K562 (cell line): Measurements from ENCODE around the gene OGFR.

Experiments used
- CCNT2 ChIP-seq: IDR thresholded peaks from 2 replicates; pipeline ENCODE4 v1.6.1; 2011; ENCODE audit warnings: borderline replicate concordance, low read depth, mild to moderate bottlenecking, moderate library complexity, mixed read lengths, low read length; ENCODE audit not compliant: insufficient read length; ENCODE audit errors: extremely low read depth
- CREB1 ChIP-seq, 2 experiments: sonication (generic) in 1 of 2; formaldehyde crosslinking in 1 of 2; IDR thresholded peaks; 2 replicates each; pipeline versions ENCODE4 v1.6.1 to v1.8.0; 2012 to 2022; ENCODE audit warnings: inconsistent platforms in 1 of 2, mild to moderate bottlenecking in 1 of 2, missing genetic modification reagents in 1 of 2, moderate library complexity in 1 of 2
- EHMT2 ChIP-seq: fragments of 450-650 bp; IDR thresholded peaks from 2 replicates; pipeline ENCODE4 v1.6.1; 2018; ENCODE audit warnings: antibody characterized with exemption
- KAT7 ChIP-seq: sonication (generic); formaldehyde crosslinking; IDR thresholded peaks from 2 replicates; pipeline ENCODE4 v1.8.0; 2022; ENCODE audit warnings: missing genetic modification reagents, mild to moderate bottlenecking, borderline replicate concordance
- ZNF3 ChIP-seq: fragments of 250-450 bp; sonication (Bioruptor Pico); IDR thresholded peaks from 2 replicates; pipeline ENCODE4 v1.5.0; 2021; ENCODE audit warnings: mild to moderate bottlenecking, moderate library complexity
- ZNF311 ChIP-seq: fragments of 250-450 bp; sonication (Bioruptor Pico); IDR thresholded peaks from 2 replicates; pipeline ENCODE4 v1.4.0; 2020; ENCODE audit warnings: mild to moderate bottlenecking, moderate library complexity
- ZNF384 ChIP-seq: IDR thresholded peaks from 2 replicates; pipeline ENCODE4 v1.6.1; 2012; ENCODE audit warnings: low read depth, low read length, improper control_type of control experiment
- TF ChIP-seq, protein P1 (sequence below): sonication (generic); formaldehyde crosslinking; IDR thresholded peaks from 2 replicates; pipeline ENCODE4 v1.8.1; 2023; ENCODE audit warnings: mild to moderate bottlenecking, missing genetic modification reagents, moderate library complexity
- TF ChIP-seq, protein P2 (sequence below): sonication (generic); formaldehyde crosslinking; IDR thresholded peaks from 2 replicates; pipeline ENCODE4 v1.8.1; 2022; ENCODE audit warnings: missing genetic modification reagents
- TF ChIP-seq, protein P3 (sequence below): sonication (generic); formaldehyde crosslinking; IDR thresholded peaks from 2 replicates; pipeline ENCODE4 v1.8.1; 2023; ENCODE audit warnings: mild to moderate bottlenecking, missing genetic modification reagents
- TF ChIP-seq, protein P4 (sequence below), 2 experiments: fragments of 450-650 bp; formaldehyde crosslinking in 1 of 2; IDR thresholded peaks; 2 replicates each; pipeline versions ENCODE4 v1.4.0 to v1.6.1; 2014 to 2020; ENCODE audit warnings: mild to moderate bottlenecking in 2 of 2, borderline replicate concordance in 1 of 2, low read depth in 1 of 2

DNA sequence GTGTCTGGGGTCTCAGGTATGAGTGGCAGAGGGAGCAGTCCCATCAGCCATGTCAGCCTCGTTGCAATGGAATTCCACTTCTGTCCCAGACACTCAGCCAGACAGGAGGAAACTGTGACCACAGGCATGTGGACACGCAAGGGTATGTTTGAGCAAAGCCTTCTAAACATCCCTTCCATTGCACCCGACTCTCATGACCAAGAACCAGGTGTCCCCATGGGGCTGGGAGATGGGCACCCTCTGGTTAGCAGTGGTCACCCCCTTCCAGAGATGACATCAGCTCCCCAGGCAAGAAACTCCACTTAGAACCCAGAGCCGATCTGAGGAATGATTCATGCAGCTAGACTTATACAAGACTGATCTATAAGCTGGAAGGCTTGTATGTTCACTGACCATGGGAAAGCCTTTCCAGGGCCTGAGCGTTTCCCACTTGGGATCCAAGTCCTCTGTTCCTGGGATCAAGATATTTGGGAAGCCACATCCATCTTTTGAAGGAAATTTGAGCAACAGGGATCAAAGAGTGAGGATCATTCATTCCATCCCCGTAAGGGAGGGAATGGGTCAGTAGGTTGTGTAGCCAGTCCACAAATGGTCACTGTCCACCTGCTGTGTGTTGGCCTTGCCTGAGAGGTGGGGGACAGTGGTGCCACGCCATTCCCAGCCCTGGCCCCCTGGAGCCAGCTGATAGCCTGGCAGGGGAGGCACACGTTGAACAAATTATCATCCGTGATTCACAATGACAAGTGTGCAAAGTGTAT lies 12.3 kb upstream of the OGFR start:
- TF ChIP-seq, protein P1, sequence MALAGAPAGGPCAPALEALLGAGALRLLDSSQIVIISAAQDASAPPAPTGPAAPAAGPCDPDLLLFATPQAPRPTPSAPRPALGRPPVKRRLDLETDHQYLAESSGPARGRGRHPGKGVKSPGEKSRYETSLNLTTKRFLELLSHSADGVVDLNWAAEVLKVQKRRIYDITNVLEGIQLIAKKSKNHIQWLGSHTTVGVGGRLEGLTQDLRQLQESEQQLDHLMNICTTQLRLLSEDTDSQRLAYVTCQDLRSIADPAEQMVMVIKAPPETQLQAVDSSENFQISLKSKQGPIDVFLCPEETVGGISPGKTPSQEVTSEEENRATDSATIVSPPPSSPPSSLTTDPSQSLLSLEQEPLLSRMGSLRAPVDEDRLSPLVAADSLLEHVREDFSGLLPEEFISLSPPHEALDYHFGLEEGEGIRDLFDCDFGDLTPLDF (CRISPR knock-in tag) = no peak
- no peak for TF ChIP-seq KAT7
- TF ChIP-seq CCNT2 = no peak
- TF ChIP-seq, protein P2, sequence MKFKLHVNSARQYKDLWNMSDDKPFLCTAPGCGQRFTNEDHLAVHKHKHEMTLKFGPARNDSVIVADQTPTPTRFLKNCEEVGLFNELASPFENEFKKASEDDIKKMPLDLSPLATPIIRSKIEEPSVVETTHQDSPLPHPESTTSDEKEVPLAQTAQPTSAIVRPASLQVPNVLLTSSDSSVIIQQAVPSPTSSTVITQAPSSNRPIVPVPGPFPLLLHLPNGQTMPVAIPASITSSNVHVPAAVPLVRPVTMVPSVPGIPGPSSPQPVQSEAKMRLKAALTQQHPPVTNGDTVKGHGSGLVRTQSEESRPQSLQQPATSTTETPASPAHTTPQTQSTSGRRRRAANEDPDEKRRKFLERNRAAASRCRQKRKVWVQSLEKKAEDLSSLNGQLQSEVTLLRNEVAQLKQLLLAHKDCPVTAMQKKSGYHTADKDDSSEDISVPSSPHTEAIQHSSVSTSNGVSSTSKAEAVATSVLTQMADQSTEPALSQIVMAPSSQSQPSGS (CRISPR knock-in tag) = no peak
- TF ChIP-seq ZNF3 (CRISPR knock-in tag) = no peak
- TF ChIP-seq ZNF311 (CRISPR knock-in tag) = no peak
- no peak for TF ChIP-seq CREB1 (IDR thresholded peaks at IDR 0.05)
- TF ChIP-seq CREB1 (CRISPR knock-in tag; IDR thresholded peaks at IDR 0.05) = no peak
- TF ChIP-seq, protein P3, sequence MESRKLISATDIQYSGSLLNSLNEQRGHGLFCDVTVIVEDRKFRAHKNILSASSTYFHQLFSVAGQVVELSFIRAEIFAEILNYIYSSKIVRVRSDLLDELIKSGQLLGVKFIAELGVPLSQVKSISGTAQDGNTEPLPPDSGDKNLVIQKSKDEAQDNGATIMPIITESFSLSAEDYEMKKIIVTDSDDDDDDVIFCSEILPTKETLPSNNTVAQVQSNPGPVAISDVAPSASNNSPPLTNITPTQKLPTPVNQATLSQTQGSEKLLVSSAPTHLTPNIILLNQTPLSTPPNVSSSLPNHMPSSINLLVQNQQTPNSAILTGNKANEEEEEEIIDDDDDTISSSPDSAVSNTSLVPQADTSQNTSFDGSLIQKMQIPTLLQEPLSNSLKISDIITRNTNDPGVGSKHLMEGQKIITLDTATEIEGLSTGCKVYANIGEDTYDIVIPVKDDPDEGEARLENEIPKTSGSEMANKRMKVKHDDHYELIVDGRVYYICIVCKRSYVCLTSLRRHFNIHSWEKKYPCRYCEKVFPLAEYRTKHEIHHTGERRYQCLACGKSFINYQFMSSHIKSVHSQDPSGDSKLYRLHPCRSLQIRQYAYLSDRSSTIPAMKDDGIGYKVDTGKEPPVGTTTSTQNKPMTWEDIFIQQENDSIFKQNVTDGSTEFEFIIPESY (CRISPR knock-in tag) = no peak
- no peak for TF ChIP-seq EHMT2
- TF ChIP-seq, protein P4, sequence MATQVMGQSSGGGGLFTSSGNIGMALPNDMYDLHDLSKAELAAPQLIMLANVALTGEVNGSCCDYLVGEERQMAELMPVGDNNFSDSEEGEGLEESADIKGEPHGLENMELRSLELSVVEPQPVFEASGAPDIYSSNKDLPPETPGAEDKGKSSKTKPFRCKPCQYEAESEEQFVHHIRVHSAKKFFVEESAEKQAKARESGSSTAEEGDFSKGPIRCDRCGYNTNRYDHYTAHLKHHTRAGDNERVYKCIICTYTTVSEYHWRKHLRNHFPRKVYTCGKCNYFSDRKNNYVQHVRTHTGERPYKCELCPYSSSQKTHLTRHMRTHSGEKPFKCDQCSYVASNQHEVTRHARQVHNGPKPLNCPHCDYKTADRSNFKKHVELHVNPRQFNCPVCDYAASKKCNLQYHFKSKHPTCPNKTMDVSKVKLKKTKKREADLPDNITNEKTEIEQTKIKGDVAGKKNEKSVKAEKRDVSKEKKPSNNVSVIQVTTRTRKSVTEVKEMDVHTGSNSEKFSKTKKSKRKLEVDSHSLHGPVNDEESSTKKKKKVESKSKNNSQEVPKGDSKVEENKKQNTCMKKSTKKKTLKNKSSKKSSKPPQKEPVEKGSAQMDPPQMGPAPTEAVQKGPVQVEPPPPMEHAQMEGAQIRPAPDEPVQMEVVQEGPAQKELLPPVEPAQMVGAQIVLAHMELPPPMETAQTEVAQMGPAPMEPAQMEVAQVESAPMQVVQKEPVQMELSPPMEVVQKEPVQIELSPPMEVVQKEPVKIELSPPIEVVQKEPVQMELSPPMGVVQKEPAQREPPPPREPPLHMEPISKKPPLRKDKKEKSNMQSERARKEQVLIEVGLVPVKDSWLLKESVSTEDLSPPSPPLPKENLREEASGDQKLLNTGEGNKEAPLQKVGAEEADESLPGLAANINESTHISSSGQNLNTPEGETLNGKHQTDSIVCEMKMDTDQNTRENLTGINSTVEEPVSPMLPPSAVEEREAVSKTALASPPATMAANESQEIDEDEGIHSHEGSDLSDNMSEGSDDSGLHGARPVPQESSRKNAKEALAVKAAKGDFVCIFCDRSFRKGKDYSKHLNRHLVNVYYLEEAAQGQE (IDR thresholded peaks at IDR 0.05; ENCODE audit: borderline replicate concordance) = no peak
- TF ChIP-seq, protein P4 (CRISPR knock-in tag; IDR thresholded peaks at IDR 0.05; ENCODE audit: low read depth) = no peak
- no peak for TF ChIP-seq ZNF384
